H9 (cell line): ENCODE data around the gene CAPN2. TPM values are rescaled to one million over a fixed set of nuclear protein-coding genes. Genes with fewer than 3 reads are reported as not detected.

ENCODE experiments used
- DNase-seq: peaks from one replicate; pipeline ENCODE4 v3.0.0-alpha.2; 2017
- H2AFZ ChIP-seq: one replicate; pipeline ENCODE4 v1.6.1; 2013; ENCODE audit warnings: mild to moderate bottlenecking, low read length, control low read depth, moderate library complexity
- H2AK5ac ChIP-seq: 2 replicates; pipeline ENCODE4 v1.6.1; 2013; ENCODE audit warnings: low read length, control low read depth, mixed read lengths; ENCODE audit not compliant: insufficient read length
- H2BK120ac ChIP-seq: one replicate; pipeline ENCODE4 v1.6.1; 2013; ENCODE audit warnings: low read depth, mild to moderate bottlenecking, low read length, control low read depth, inconsistent platforms; ENCODE audit not compliant: poor library complexity, severe bottlenecking
- H2BK12ac ChIP-seq: 2 replicates; pipeline ENCODE4 v1.6.1; 2013; ENCODE audit warnings: low read length, control low read depth, mixed read lengths, low read depth; ENCODE audit not compliant: insufficient read length
- H2BK15ac ChIP-seq: 2 replicates; pipeline ENCODE4 v1.6.1; 2013; ENCODE audit warnings: low read depth, low read length, control low read depth
- H2BK20ac ChIP-seq: one replicate; pipeline ENCODE4 v1.6.1; 2013; ENCODE audit warnings: low read depth, mild to moderate bottlenecking, low read length, control low read depth, inconsistent platforms; ENCODE audit not compliant: poor library complexity, severe bottlenecking
- H2BK5ac ChIP-seq: 2 replicates; pipeline ENCODE4 v1.6.1; 2013; ENCODE audit warnings: low read length, control low read depth, mixed read lengths; ENCODE audit not compliant: insufficient read length
- H3K14ac ChIP-seq: 2 replicates; pipeline ENCODE4 v1.6.1; 2013; ENCODE audit warnings: low read length, control low read depth; ENCODE audit not compliant: insufficient read depth
- H3K18ac ChIP-seq: 2 replicates; pipeline ENCODE4 v1.6.1; 2013; ENCODE audit warnings: low read depth, mild to moderate bottlenecking, mixed read lengths, low read length, control low read depth; ENCODE audit not compliant: insufficient read length
- H3K23ac ChIP-seq: 2 replicates; pipeline ENCODE4 v1.6.1; 2013; ENCODE audit warnings: low read length, control low read depth, mixed read lengths, low read depth; ENCODE audit not compliant: insufficient read length
- H3K23me2 ChIP-seq: 2 replicates; pipeline ENCODE4 v1.6.1; 2013; ENCODE audit warnings: low read depth, mild to moderate bottlenecking, mixed read lengths, low read length, control low read depth; ENCODE audit not compliant: insufficient read length, poor library complexity, severe bottlenecking
- H3K27ac ChIP-seq: 2 replicates; pipeline ENCODE4 v1.5.1; 2013; ENCODE audit warnings: low read length, control low read depth, mixed read lengths, low read depth; ENCODE audit not compliant: insufficient read length
- H3K27me3 ChIP-seq: 2 replicates; pipeline ENCODE4 v1.6.1; 2013; ENCODE audit warnings: low read length, control low read depth, inconsistent platforms; ENCODE audit not compliant: insufficient read depth
- H3K4ac ChIP-seq: 2 replicates; pipeline ENCODE4 v1.6.1; 2013; ENCODE audit warnings: low read depth, mild to moderate bottlenecking, control low read depth, inconsistent platforms, low read length, moderate library complexity
- H3K4me1 ChIP-seq: 2 replicates; pipeline ENCODE4 v1.6.1; 2013; ENCODE audit warnings: low read length, control low read depth, inconsistent platforms; ENCODE audit not compliant: insufficient read depth
- H3K4me2 ChIP-seq: 2 replicates; pipeline ENCODE4 v1.6.1; 2013; ENCODE audit warnings: low read length, control low read depth, mixed read lengths; ENCODE audit not compliant: insufficient read length, insufficient read depth
- H3K56ac ChIP-seq: 2 replicates; pipeline ENCODE4 v1.6.1; 2013; ENCODE audit warnings: low read depth, mild to moderate bottlenecking, mixed read lengths, low read length, control low read depth; ENCODE audit not compliant: insufficient read length
- H3K79me1 ChIP-seq: 2 replicates; pipeline ENCODE4 v1.6.1; 2013; ENCODE audit warnings: low read depth, mild to moderate bottlenecking, moderate library complexity, low read length, control low read depth, inconsistent platforms; ENCODE audit not compliant: insufficient read depth, poor library complexity, severe bottlenecking
- H3K79me2 ChIP-seq: 2 replicates; pipeline ENCODE4 v1.6.1; 2013; ENCODE audit warnings: low read length, control low read depth, inconsistent platforms; ENCODE audit not compliant: insufficient read depth
- H3K9ac ChIP-seq: 2 replicates; pipeline ENCODE4 v1.6.1; 2013; ENCODE audit warnings: low read length, control low read depth, mixed read lengths; ENCODE audit not compliant: insufficient read length; ENCODE audit errors: extremely low read depth
- H3K9me3 ChIP-seq: one replicate; pipeline ENCODE4 v1.6.1; 2013; ENCODE audit warnings: low read depth, low read length, inconsistent platforms; ENCODE audit not compliant: control insufficient read depth
- H3T11ph ChIP-seq: one replicate; pipeline ENCODE4 v1.6.1; 2013; ENCODE audit warnings: mild to moderate bottlenecking, low read length, control low read depth, inconsistent platforms
- H4K20me1 ChIP-seq: one replicate; pipeline ENCODE4 v1.6.1; 2013; ENCODE audit not compliant: control insufficient read depth, insufficient read length, insufficient read depth
- H4K5ac ChIP-seq: 2 replicates; pipeline ENCODE4 v1.6.1; 2013; ENCODE audit warnings: low read depth, mild to moderate bottlenecking, mixed read lengths, low read length, control low read depth; ENCODE audit not compliant: insufficient read length
- H4K8ac ChIP-seq: replicated peaks from 2 replicates; pipeline ENCODE4 v1.6.1; 2013; ENCODE audit warnings: low read length, control low read depth, mixed read lengths, low read depth; ENCODE audit not compliant: insufficient read length
- H4K91ac ChIP-seq: 2 replicates; pipeline ENCODE4 v1.6.1; 2013; ENCODE audit warnings: low read depth, mild to moderate bottlenecking, moderate library complexity, mixed read lengths, low read length, control low read depth; ENCODE audit not compliant: insufficient read length
- H3K27ac Mint-ChIP-seq, 3 experiments: 2 replicates in 2 of 3; 3 replicates in 1 of 3; pipeline ENCODE4 v1.8.0; 2020 to 2021; ENCODE audit warnings: mixed read lengths in 3 of 3, mild to moderate bottlenecking in 1 of 3, moderate library complexity in 1 of 3
- H3K27me3 Mint-ChIP-seq: 2 replicates; pipeline ENCODE4 v1.8.0; 2021; ENCODE audit warnings: low read depth, mild to moderate bottlenecking, moderate library complexity, mixed read lengths
- H3K36me3 Mint-ChIP-seq, 3 experiments: 2 replicates in 2 of 3; 3 replicates in 1 of 3; pipeline ENCODE4 v1.8.0; 2020 to 2021; ENCODE audit warnings: low read depth in 3 of 3, mixed read lengths in 3 of 3; ENCODE audit not compliant: insufficient read depth in 1 of 3
- H3K4me1 Mint-ChIP-seq, 2 experiments: 2 replicates each; pipeline ENCODE4 v1.8.0; 2020; ENCODE audit warnings: mixed read lengths in 2 of 2
- H3K4me3 Mint-ChIP-seq, 2 experiments: 2 replicates in 1 of 2; 3 replicates in 1 of 2; pipeline ENCODE4 v1.8.0; 2020 to 2021; ENCODE audit warnings: mild to moderate bottlenecking in 2 of 2, mixed read lengths in 2 of 2, moderate library complexity in 1 of 2
- H3K9me3 Mint-ChIP-seq, 2 experiments: 2 replicates in 1 of 2; 3 replicates in 1 of 2; pipeline ENCODE4 v1.8.0; 2020; ENCODE audit warnings: mild to moderate bottlenecking in 2 of 2, mixed read lengths in 2 of 2, moderate library complexity in 1 of 2
- CTCF ChIP-seq: fragments of 200-600 bp; sonication (generic); conservative IDR thresholded peaks from 3 replicates; pipeline ENCODE4 v1.8.0; 2021; ENCODE audit warnings: antibody characterized with exemption, mild to moderate bottlenecking
- WGBS: extraction: QIAGEN DNeasy Blood & Tissue Kit; methylation state at CpG from one replicate; pipeline ENCODE4 v1.1.7; 2013; ENCODE audit warnings: missing lambda C conversion rate, low lambda C conversion rate, mixed read lengths; ENCODE audit not compliant: insufficient read length; ENCODE audit errors: extremely low coverage; 5-methylcytosine and 5-hydroxymethylcytosine counted together
- total RNA-seq: library from RNA; stranded (reverse); gene quantifications from 2 replicates; pipeline ENCODE4 v1.2.1, GENCODE V29; 2021

CAPN2 gene
- total RNA-seq, 1 experiment from 2014 or later, result 32.2 TPM

GRCh38 chr1:223727541-223727940 is 15.2 kb downstream of the CAPN2 start:
- no peak overlapping the region for H2BK12ac ChIP-seq
- Mint-ChIP-seq H3K36me3 (peaks cover 7 to 24% (median 14%) of the 10 kb centered on the region in 3 experiments), H3K27me3 (peaks cover 74% of the 10 kb centered on the region), H3K4me1 (peaks cover 45 to 49% of the 10 kb centered on the region in 2 experiments), H3K9me3 (no peaks in the 10 kb centered on the region; a peak in 3 of 5 replicates), H3K27ac (no peak overlapping the region), H3K4me3 (no peak overlapping the region)
- no peak overlapping the region for H2BK20ac ChIP-seq
- H2AFZ ChIP-seq, result no peak overlapping the region
- no peak overlapping the region for H3K23ac ChIP-seq
- no peak overlapping the region for H2BK120ac ChIP-seq
- no peaks in the 10 kb centered on the region for H3K79me2 ChIP-seq
- H3K27ac ChIP-seq, result no peak overlapping the region
- H3K9ac ChIP-seq, result no peak overlapping the region
- no peak overlapping the region for H4K91ac ChIP-seq
- DNase-seq, result no peak
- WGBS, result no CpG with 5 or more reads among the region's 4 CpGs
- H3T11ph ChIP-seq, result no peak overlapping the region
- H4K20me1 ChIP-seq, result no peaks in the 10 kb centered on the region
- H3K4ac ChIP-seq, result no peak overlapping the region
- H3K4me1 ChIP-seq, result peaks cover 8% of the 10 kb centered on the region
- no peak overlapping the region for H4K5ac ChIP-seq
- H3K27me3 ChIP-seq, result peaks cover 28% of the 10 kb centered on the region; the same call in 1 of the 2 replicates
- no peak overlapping the region for H2BK15ac ChIP-seq
- no peak overlapping the region for H2AK5ac ChIP-seq
- H3K79me1 ChIP-seq, result no peaks in the 10 kb centered on the region
- H3K23me2 ChIP-seq, result no peaks in the 10 kb centered on the region
- H4K8ac ChIP-seq, result no peak overlapping the region
- H3K18ac ChIP-seq, result no peak overlapping the region
- no peak for TF ChIP-seq CTCF
- H3K9me3 ChIP-seq, result no peaks in the 10 kb centered on the region
- H3K4me2 ChIP-seq, result no peak overlapping the region
- H2BK5ac ChIP-seq, result no peak overlapping the region
- H3K14ac ChIP-seq, result no peak overlapping the region
- H3K56ac ChIP-seq, result no peak overlapping the region
